Neural cell (in vitro differentiated cells): ENCODE results near the gene CTRB2. TPM values are rescaled to one million over a fixed set of nuclear protein-coding genes. Genes with fewer than 3 reads are reported as not detected.

Source experiments
- H2AFZ ChIP-seq: fragments of 200-600, 300-800 bp; sonication (generic), shearing (Covaris generic); 2 replicates; pipeline ENCODE4 v1.6.0; 2014; ENCODE audit warnings: low read depth, mild to moderate bottlenecking, antibody characterized with exemption, low read length, moderate library complexity
- H3F3A ChIP-seq: fragments of 200-600 bp; shearing (Covaris generic); 2 replicates; pipeline ENCODE4 v1.6.1; 2016; ENCODE audit warnings: mild to moderate bottlenecking, moderate library complexity, mixed read lengths, antibody characterized with exemption, low read length; ENCODE audit not compliant: insufficient read depth, poor library complexity, severe bottlenecking
- H3K27ac ChIP-seq: fragments of 200-600, 300-800 bp; sonication (generic), shearing (Covaris generic); 2 replicates; pipeline ENCODE4 v1.5.1; 2014; ENCODE audit warnings: mild to moderate bottlenecking, low read length, moderate library complexity
- H3K27me3 ChIP-seq: fragments of 300-800, 200-600 bp; sonication (generic), shearing (Covaris generic); 2 replicates; pipeline ENCODE4 v1.6.0; 2014; ENCODE audit warnings: mild to moderate bottlenecking, low read depth, low read length, moderate library complexity; ENCODE audit not compliant: insufficient read depth
- H3K36me3 ChIP-seq: fragments of 300-800, 200-600 bp; sonication (generic), shearing (Covaris generic); 2 replicates; pipeline ENCODE4 v1.5.1; 2014; ENCODE audit warnings: mild to moderate bottlenecking, antibody characterized with exemption, low read length, moderate library complexity; ENCODE audit not compliant: insufficient read depth
- H3K4me2 ChIP-seq: fragments of 300-800, 200-600 bp; sonication (generic), shearing (Covaris generic); 2 replicates; pipeline ENCODE4 v1.6.0; 2014; ENCODE audit warnings: mild to moderate bottlenecking, low read length
- H3K4me3 ChIP-seq: fragments of 300-800, 200-600 bp; sonication (generic), shearing (Covaris generic); 2 replicates; pipeline ENCODE4 v1.5.1; 2014; ENCODE audit warnings: mild to moderate bottlenecking, low read length, moderate library complexity
- H3K79me2 ChIP-seq: fragments of 200-600 bp; shearing (Covaris generic); replicated peaks from 2 replicates; pipeline ENCODE4 v1.6.0; 2014; ENCODE audit warnings: mild to moderate bottlenecking, low read length, moderate library complexity; ENCODE audit not compliant: insufficient read depth
- H3K9ac ChIP-seq: fragments of 300-800, 200-600 bp; sonication (generic), shearing (Covaris generic); 2 replicates; pipeline ENCODE4 v1.6.1; 2016; ENCODE audit warnings: mild to moderate bottlenecking, low read length, mixed read lengths
- H3K9me2 ChIP-seq: fragments of 200-600 bp; shearing (Covaris generic); 2 replicates; pipeline ENCODE4 v1.6.1; 2016; ENCODE audit warnings: mild to moderate bottlenecking, low read length, mixed read lengths; ENCODE audit not compliant: insufficient read depth
- H3K9me3 ChIP-seq: fragments of 200-600, 300-800 bp; sonication (generic), shearing (Covaris generic); 2 replicates; pipeline ENCODE4 v1.6.1; 2016; ENCODE audit warnings: mild to moderate bottlenecking, mixed run types, low read length, moderate library complexity, mixed read lengths
- H4K20me1 ChIP-seq: fragments of 200-600 bp; shearing (Covaris generic); 2 replicates; pipeline ENCODE4 v1.6.1; 2016; ENCODE audit warnings: mild to moderate bottlenecking, mixed run types; ENCODE audit not compliant: insufficient read depth
- CTCF ChIP-seq: fragments of 450-650 bp; IDR thresholded peaks from 2 replicates; pipeline ENCODE4 v1.5.1; 2014; ENCODE audit warnings: antibody characterized with exemption, mild to moderate bottlenecking, moderate library complexity; ENCODE audit not compliant: poor library complexity, severe bottlenecking
- EP300 ChIP-seq: fragments of 450-650 bp; conservative IDR thresholded peaks from 2 replicates; pipeline ENCODE4 v1.6.1; 2014; ENCODE audit warnings: antibody characterized with exemption, mild to moderate bottlenecking, moderate library complexity; ENCODE audit not compliant: poor library complexity, severe bottlenecking
- EZH2 ChIP-seq: fragments of 200-600, 300-800 bp; shearing (Covaris generic), sonication (generic); IDR thresholded peaks from 2 replicates; pipeline ENCODE4 v1.6.1; 2014; ENCODE audit warnings: antibody characterized with exemption, low read length, borderline replicate concordance, mild to moderate bottlenecking; ENCODE audit not compliant: insufficient read depth, poor library complexity, severe bottlenecking
- MXI1 ChIP-seq: fragments of 450-650 bp; conservative IDR thresholded peaks from 2 replicates; pipeline ENCODE4 v1.6.1; 2014; ENCODE audit warnings: antibody characterized with exemption, mild to moderate bottlenecking; ENCODE audit not compliant: poor library complexity, severe bottlenecking
- POLR2AphosphoS5 ChIP-seq: IDR thresholded peaks from 2 replicates; pipeline ENCODE4 v1.6.1; 2012
- RAD21 ChIP-seq: fragments of 450-650 bp; conservative IDR thresholded peaks from 2 replicates; pipeline ENCODE4 v1.6.1; 2014; ENCODE audit warnings: antibody characterized with exemption, mild to moderate bottlenecking, moderate library complexity
- REST ChIP-seq: IDR thresholded peaks from 2 replicates; pipeline ENCODE4 v1.6.1; 2012; ENCODE audit warnings: borderline replicate concordance
- SMC3 ChIP-seq: fragments of 450-650 bp; conservative IDR thresholded peaks from 2 replicates; pipeline ENCODE4 v1.6.1; 2014; ENCODE audit warnings: antibody characterized with exemption, mild to moderate bottlenecking, moderate library complexity; ENCODE audit not compliant: poor library complexity
- TAF1 ChIP-seq: IDR thresholded peaks from 2 replicates; pipeline ENCODE4 v1.6.1; 2012; ENCODE audit warnings: low read depth
- polyA plus RNA-seq: library from polyadenylated mRNA; depleted of rRNA; stranded (reverse); fragments of >200 nt; gene quantifications from 2 replicates; pipeline ENCODE4 v1.2.3, GENCODE V29; 2014

CTRB2 gene
- polyA plus RNA-seq, 1 donor from 2014 or later = not detected

GRCh38 chr16:75226550-75227360 lies 19.8 kb upstream of the CTRB2 start:
- Histone ChIP-seq H3K9ac (no peak overlapping the region), H3K27me3 (no peaks in the 10 kb centered on the region), H3F3A (no peaks in the 10 kb centered on the region), H2AFZ (no peak overlapping the region), H3K79me2 (no peaks in the 10 kb centered on the region), H3K36me3 (no peaks in the 10 kb centered on the region), H3K9me3 (no peaks in the 10 kb centered on the region), H4K20me1 (no peaks in the 10 kb centered on the region), H3K4me3 (no peak overlapping the region), H3K4me2 (no peak overlapping the region), H3K27ac (no peak overlapping the region), H3K9me2 (no peaks in the 10 kb centered on the region)
- TF ChIP-seq POLR2AphosphoS5 = no peak

GRCh38 chr16:75225678-75226515 lies 18.9 kb upstream of the CTRB2 start:
- no peak for TF ChIP-seq MXI1
- no peak for TF ChIP-seq CTCF
- TF ChIP-seq REST = no peak
- H3K9me3 ChIP-seq = no peaks in the 10 kb centered on the region
- no peaks in the 10 kb centered on the region for H4K20me1 ChIP-seq
- no peaks in the 10 kb centered on the region for H3F3A ChIP-seq
- no peaks in the 10 kb centered on the region for H3K9me2 ChIP-seq
- H3K4me3 ChIP-seq = no peak overlapping the region
- no peaks in the 10 kb centered on the region for H3K79me2 ChIP-seq
- no peak overlapping the region for H3K9ac ChIP-seq
- H2AFZ ChIP-seq = no peak overlapping the region
- H3K27me3 ChIP-seq = no peaks in the 10 kb centered on the region
- H3K27ac ChIP-seq = no peak overlapping the region
- no peaks in the 10 kb centered on the region for H3K36me3 ChIP-seq
- H3K4me2 ChIP-seq = no peak overlapping the region

- Histone ChIP-seq H2AFZ (no peak overlapping the region), H4K20me1 (no peaks in the 10 kb centered on the region), H3K27ac (no peak overlapping the region), H3K9me2 (no peaks in the 10 kb centered on the region), H3K9ac (no peak overlapping the region), H3K36me3 (no peaks in the 10 kb centered on the region), H3K4me3 (no peak overlapping the region), H3F3A (no peaks in the 10 kb centered on the region), H3K9me3 (no peaks in the 10 kb centered on the region), H3K27me3 (no peaks in the 10 kb centered on the region), H3K79me2 (no peaks in the 10 kb centered on the region), H3K4me2 (no peak overlapping the region)
- TF ChIP-seq EP300 = no peak
- no peak for TF ChIP-seq SMC3
- no peak for TF ChIP-seq TAF1
- TF ChIP-seq REST = no peak
- TF ChIP-seq MXI1 = no peak
- no peak for TF ChIP-seq CTCF
- no peak for TF ChIP-seq EZH2
- no peak for TF ChIP-seq RAD21
- no peak for TF ChIP-seq POLR2AphosphoS5
These were observed 18.1 kb upstream of the CTRB2 start for GRCh38 chr16:75225092-75225491.
